ENCODE data around the gene SPAG8.

- TF ChIP-seq POLR2AphosphoS5 (IDR thresholded peaks at IDR 0.05) (no peak), POLR2A (IDR thresholded peaks at IDR 0.05) (peak; percentile 20 to 64)
- TF ChIP-seq, protein P1, sequence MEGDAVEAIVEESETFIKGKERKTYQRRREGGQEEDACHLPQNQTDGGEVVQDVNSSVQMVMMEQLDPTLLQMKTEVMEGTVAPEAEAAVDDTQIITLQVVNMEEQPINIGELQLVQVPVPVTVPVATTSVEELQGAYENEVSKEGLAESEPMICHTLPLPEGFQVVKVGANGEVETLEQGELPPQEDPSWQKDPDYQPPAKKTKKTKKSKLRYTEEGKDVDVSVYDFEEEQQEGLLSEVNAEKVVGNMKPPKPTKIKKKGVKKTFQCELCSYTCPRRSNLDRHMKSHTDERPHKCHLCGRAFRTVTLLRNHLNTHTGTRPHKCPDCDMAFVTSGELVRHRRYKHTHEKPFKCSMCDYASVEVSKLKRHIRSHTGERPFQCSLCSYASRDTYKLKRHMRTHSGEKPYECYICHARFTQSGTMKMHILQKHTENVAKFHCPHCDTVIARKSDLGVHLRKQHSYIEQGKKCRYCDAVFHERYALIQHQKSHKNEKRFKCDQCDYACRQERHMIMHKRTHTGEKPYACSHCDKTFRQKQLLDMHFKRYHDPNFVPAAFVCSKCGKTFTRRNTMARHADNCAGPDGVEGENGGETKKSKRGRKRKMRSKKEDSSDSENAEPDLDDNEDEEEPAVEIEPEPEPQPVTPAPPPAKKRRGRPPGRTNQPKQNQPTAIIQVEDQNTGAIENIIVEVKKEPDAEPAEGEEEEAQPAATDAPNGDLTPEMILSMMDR (IDR thresholded peaks at IDR 0.05), result no peak
These were observed 17.2 kb upstream of the SPAG8 start, which contains the start of gene TMEM8B for GRCh38 chr9:35829084-35829763.
